K562 (cell line): Measurements from ENCODE around the gene TTC13. TPM values are rescaled to one million over a fixed set of nuclear protein-coding genes. Genes with fewer than 3 reads are reported as not detected.

Experiments used
- ATAC-seq: fragments of 200-7000 bp; cut with Tn5 transposase; 3 replicates; pipeline ENCODE4 v1.9.1; 2020; ENCODE audit warnings: moderate library complexity
- BruUV-seq: library from RNA; stranded (reverse); fragments of 400-500 nt; replicated peaks from 2 replicates; lab custom pipeline; 2021; lab: Mats Ljungman, UMichigan
- CTCF ChIA-PET: fragments of 300-600 bp; formaldehyde crosslinking; extraction: SDS; loops from one replicate; lab custom pipeline; 2021; ENCODE audit warnings: low intra/inter-chr PET ratio; lab: Yijun Ruan, JAX
- POLR2A ChIA-PET: fragments of 300-600, 350-650 bp; sonication (Branson Sonifier 250); formaldehyde crosslinking; extraction: SDS; loops from one replicate; lab custom pipeline; 2021; ENCODE audit warnings: antibody characterized with exemption, inconsistent platforms; lab: Yijun Ruan, JAX
- DNase-seq, 4 experiments: peaks; one replicate each; pipeline versions ENCODE4 v3.0.0 to v3.0.0-alpha.2; 2011 to 2018; ENCODE audit warnings: low spot score in 3 of 4, mixed read lengths in 3 of 4; ENCODE audit errors: extremely low read depth in 1 of 4
- FAIRE-seq: peaks from 2 replicates; lab custom pipeline; 2011; peaks lifted over from hg19 to GRCh38; lab: Jason Lieb, UNC
- H2AFZ ChIP-seq: 2 replicates; pipeline ENCODE4 v1.6.0; 2011; ENCODE audit warnings: low read depth, low read length, control low read depth, inconsistent platforms
- H3K27ac ChIP-seq: fragments of 200-600 bp; 3 replicates; pipeline ENCODE4 v1.8.0; 2011; ENCODE audit warnings: low read depth, mild to moderate bottlenecking, control low read depth, inconsistent platforms, low read length, moderate library complexity, mixed read lengths; ENCODE audit errors: extremely low read depth
- H3K27me3 ChIP-seq, 2 experiments: fragments of 300-600 bp in 1 of 2; 2 replicates in 1 of 2; 3 replicates in 1 of 2; pipeline versions ENCODE4 v1.6.0 to v1.8.0; 2011; ENCODE audit warnings: inconsistent platforms in 2 of 2, low read length in 2 of 2, mild to moderate bottlenecking in 1 of 2, mixed read lengths in 1 of 2, moderate library complexity in 1 of 2; ENCODE audit not compliant: control insufficient read depth in 2 of 2, insufficient read depth in 2 of 2
- H3K36me3 ChIP-seq: fragments of 300-600 bp; 3 replicates; pipeline ENCODE4 v1.8.0; 2011; ENCODE audit warnings: mild to moderate bottlenecking, low read length, inconsistent platforms; ENCODE audit not compliant: control insufficient read depth, insufficient read depth
- H3K4me1 ChIP-seq, 2 experiments: fragments of 200-600 bp in 1 of 2; replicated peaks in 1 of 2; 2 replicates in 1 of 2; 3 replicates in 1 of 2; pipeline versions ENCODE4 v1.5.1 to v1.8.0; 2011; ENCODE audit warnings: inconsistent platforms in 2 of 2, low read length in 2 of 2, mild to moderate bottlenecking in 1 of 2, mixed read lengths in 1 of 2, moderate library complexity in 1 of 2; ENCODE audit not compliant: control insufficient read depth in 2 of 2, insufficient read depth in 2 of 2
- H3K4me2 ChIP-seq: 2 replicates; pipeline ENCODE4 v1.6.1; 2011; ENCODE audit warnings: low read length, control low read depth, inconsistent platforms, mixed read lengths; ENCODE audit not compliant: insufficient read depth
- H3K4me3 ChIP-seq: fragments of 200-600 bp; sonication (generic), shearing (Covaris generic); 2 replicates; pipeline ENCODE4 v1.5.1; 2016; ENCODE audit warnings: control low read depth, inconsistent platforms
- H3K79me2 ChIP-seq: fragments of 200-600 bp; 3 replicates; pipeline ENCODE4 v1.8.0; 2011; ENCODE audit warnings: low read length, inconsistent platforms; ENCODE audit not compliant: control insufficient read depth, insufficient read depth
- H3K9ac ChIP-seq, 2 experiments: 2 replicates each; pipeline versions ENCODE4 v1.6.0 to v1.6.1; 2011; ENCODE audit warnings: low read depth in 2 of 2, low read length in 2 of 2, control low read depth in 1 of 2, inconsistent platforms in 1 of 2, mild to moderate bottlenecking in 1 of 2, mixed read lengths in 1 of 2; ENCODE audit not compliant: insufficient read depth in 1 of 2
- H3K9me1 ChIP-seq: one replicate; pipeline ENCODE4 v1.6.0; 2011; ENCODE audit warnings: inconsistent platforms, mild to moderate bottlenecking, low read length, moderate library complexity; ENCODE audit not compliant: control insufficient read depth, insufficient read depth
- H3K9me3 ChIP-seq: replicated peaks from 2 replicates; pipeline ENCODE4 v1.5.1; 2011; ENCODE audit warnings: low read depth, low read length, inconsistent platforms; ENCODE audit not compliant: control insufficient read depth, insufficient read depth
- H4K20me1 ChIP-seq: replicated peaks from 2 replicates; pipeline ENCODE4 v1.6.1; 2011; ENCODE audit warnings: low read length, inconsistent platforms, mixed read lengths; ENCODE audit not compliant: control insufficient read depth, insufficient read depth
- CREBBP ChIP-seq: IDR thresholded peaks from one replicate; pipeline ENCODE4 v1.6.1; 2012; ENCODE audit warnings: low read depth, mild to moderate bottlenecking, control low read depth, inconsistent platforms, low read length
- ELF4 ChIP-seq: fragments of 450-650 bp; formaldehyde crosslinking; IDR thresholded peaks from 2 replicates; pipeline ENCODE4 v1.4.0; 2022; ENCODE audit warnings: missing genetic modification characterization
- FOXM1 ChIP-seq, 2 experiments: fragments of 450-650 bp in 1 of 2; sonication (generic) in 1 of 2; formaldehyde crosslinking in 1 of 2; IDR thresholded peaks; 2 replicates each; pipeline versions ENCODE4 v1.6.1 to v1.9.0; 2017 to 2022; ENCODE audit warnings: low read depth in 2 of 2, mild to moderate bottlenecking in 2 of 2, missing genetic modification reagents in 1 of 2, moderate library complexity in 1 of 2
- HMG20B ChIP-seq: fragments of 250-450 bp; sonication (Bioruptor Pico); IDR thresholded peaks from 2 replicates; pipeline ENCODE4 v1.5.0; 2021; ENCODE audit warnings: mild to moderate bottlenecking
- NFRKB ChIP-seq: fragments of 450-650 bp; IDR thresholded peaks from 2 replicates; pipeline ENCODE4 v1.6.1; 2016; ENCODE audit warnings: low read depth
- NR1H2 ChIP-seq: sonication (generic); formaldehyde crosslinking; IDR thresholded peaks from 2 replicates; pipeline ENCODE4 v1.4.0; 2020; ENCODE audit warnings: mild to moderate bottlenecking, missing genetic modification reagents
- OTX1 ChIP-seq: fragments of 450-650 bp; formaldehyde crosslinking; IDR thresholded peaks from 2 replicates; pipeline ENCODE4 v1.4.0; 2022; ENCODE audit warnings: mild to moderate bottlenecking
- RBM17 ChIP-seq: fragments of 200-400 bp; formaldehyde crosslinking; IDR thresholded peaks from 2 replicates; pipeline ENCODE4 v1.6.1; 2017; ENCODE audit warnings: low read depth, mild to moderate bottlenecking, low read length, borderline replicate concordance
- ZNF431 ChIP-seq: sonication (generic); formaldehyde crosslinking; IDR thresholded peaks from 2 replicates; pipeline ENCODE4 v1.8.0; 2022; ENCODE audit warnings: mild to moderate bottlenecking, missing genetic modification reagents
- WGBS: fragments of 100-300 bp; shearing (Covaris generic); methylation state at CpG from one replicate; pipeline ENCODE4 v1.1.6; 2016; ENCODE audit warnings: low coverage, mixed read lengths; ENCODE audit not compliant: insufficient coverage; ENCODE audit errors: missing lambda C conversion rate; 5-methylcytosine and 5-hydroxymethylcytosine counted together
- in situ Hi-C: fragments of 300-500 bp; cut with MboI; formaldehyde crosslinking; loops from 4 replicates; pipeline ENCODE4 v1.15.0; 2018; ENCODE audit warnings: inconsistent platforms, mixed read lengths
- intact Hi-C: fragments of 100-400 bp; cut with micrococcal nuclease; formaldehyde crosslinking; loops from 2 replicates; pipeline ENCODE4 v1.14.2; 2022
- polyA plus RNA-seq, 8 experiments: library from polyadenylated mRNA; depleted of rRNA in 4 of 8; stranded (reverse) in 5 of 8; unstranded in 3 of 8; fragments of >200 nt; fragmentation: Nextera tagmentation in 2 of 8; fragmentation: Illumina TruSeq in 1 of 8; extraction: Ambion mirVana in 2 of 8; extraction: Trizol in 1 of 8; gene quantifications; 2 replicates each; pipeline versions ENCODE4 v1.2.1 to v1.2.3, GENCODE V29; 2011 to 2014; ENCODE audit warnings: inconsistent platforms in 1 of 8, missing spikeins in 1 of 8
- total RNA-seq, 7 experiments: library from RNA; depleted of rRNA in 6 of 7; stranded (reverse); fragments of >200 nt in 6 of 7; fragmentation: Illumina TruSeq in 2 of 7; extraction: Trizol in 2 of 7; gene quantifications; 2 replicates each; pipeline versions ENCODE4 v1.2.1 to v1.2.3, GENCODE V29; 2011 to 2021; ENCODE audit warnings: low replicate concordance in 1 of 7
- TF ChIP-seq, protein P1 (sequence below): fragments of 250-450 bp; sonication (Bioruptor Pico); IDR thresholded peaks from 2 replicates; pipeline ENCODE4 v1.5.0; 2020; ENCODE audit warnings: mild to moderate bottlenecking
- TF ChIP-seq, protein P2 (sequence below): sonication (generic); formaldehyde crosslinking; IDR thresholded peaks from 2 replicates; pipeline ENCODE4 v1.8.1; 2023; ENCODE audit warnings: missing genetic modification reagents, mild to moderate bottlenecking, borderline replicate concordance
- TF ChIP-seq, protein P3 (sequence below): fragments of 250-450 bp; sonication (Bioruptor Pico); IDR thresholded peaks from 2 replicates; pipeline ENCODE4 v1.4.0; 2020
- TF ChIP-seq, protein P4 (sequence below): fragments of 200-400 bp; formaldehyde crosslinking; IDR thresholded peaks from 2 replicates; pipeline ENCODE4 v1.6.1; 2017; ENCODE audit warnings: mild to moderate bottlenecking, low read depth, low read length, moderate library complexity

Gene TTC13
- total and polyA plus RNA-seq, 9 of the 15 experiments (the other 6 are each of a cell fraction or from before 2014, with no cell fraction given) = 1.7 to 13.8 (median 9.6) TPM

DNA sequence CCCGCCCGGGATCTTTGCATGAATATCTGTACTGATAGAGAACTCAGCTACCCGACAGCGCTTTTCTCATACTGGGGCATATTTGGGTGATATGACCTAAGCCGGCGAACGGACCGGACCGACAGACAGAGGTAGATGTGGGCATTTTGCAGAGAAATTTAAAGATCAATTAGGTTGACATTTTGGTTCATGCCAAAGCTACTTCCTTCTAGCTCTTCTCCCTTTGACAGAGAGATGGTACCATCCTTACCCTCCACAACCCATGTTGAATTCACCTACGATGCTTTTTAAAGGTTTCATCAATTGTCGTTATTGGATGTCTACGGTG, 692 bp upstream of the TTC13 start:
- no peaks in the 10 kb centered on the region for H4K20me1 ChIP-seq
- H3K79me2 ChIP-seq = peaks cover 70% of the 10 kb centered on the region
- peak overlapping the region; percentile 88 to 91 for H3K9ac ChIP-seq
- in situ Hi-C loops (no loop called here), intact Hi-C loops (loop anchor here (2.0 to 5.0 kb wide), 5 partner anchors 63 to 182 kb away; partner anchors contain the start of gene C1orf198)
- no peaks in the 10 kb centered on the region for H3K27me3 ChIP-seq
- peak overlapping the region; percentile 62 for H3K4me3 ChIP-seq
- no peaks in the 10 kb centered on the region for H3K9me3 ChIP-seq
- peaks cover 47% of the 10 kb centered on the region for H3K36me3 ChIP-seq
- ATAC-seq = no peak
- CTCF ChIA-PET = no interaction called here
- WGBS = 1% methylated on average over 12 of the region's 12 CpGs
- BruUV-seq = TSS peak; percentile 62
- no peak for DNase-seq
- H2AFZ ChIP-seq = peak overlapping the region; percentile 81
- peaks cover 27 to 46% of the 10 kb centered on the region in 2 experiments; a peak in 4 of 5 replicates for H3K4me1 ChIP-seq
- H3K27ac ChIP-seq = peak overlapping the region; percentile 75
- POLR2A ChIA-PET = interaction anchor here (0.6 to 1.2 kb wide), 3 partner anchors 14 to 109 kb away, joined by 3 read pairs; no protein-coding TSS in a partner anchor
- H3K9me1 ChIP-seq = no peaks in the 10 kb centered on the region
- H3K4me2 ChIP-seq = peak overlapping the region; percentile 92
- FAIRE-seq = no peak
- TF ChIP-seq FOXM1 (IDR thresholded peaks at IDR 0.05; ENCODE audit: low read depth) (no peak), FOXM1 (CRISPR knock-in tag; IDR thresholded peaks at IDR 0.05; ENCODE audit: low read depth) (no peak), ZNF431 (CRISPR knock-in tag) (peak; percentile 55; the same call in 1 of the 2 replicates), ELF4 (no peak), NFRKB (0 out of 2 replicates have a peak, but pooled peaks have one; percentile 8), NR1H2 (CRISPR knock-in tag) (0 out of 2 replicates have a peak, but pooled peaks have one; percentile 40), CREBBP (no peak), HMG20B (CRISPR knock-in tag) (no peak), RBM17 (no peak), OTX1 (CRISPR knock-in tag) (no peak)
- TF ChIP-seq, protein P1, sequence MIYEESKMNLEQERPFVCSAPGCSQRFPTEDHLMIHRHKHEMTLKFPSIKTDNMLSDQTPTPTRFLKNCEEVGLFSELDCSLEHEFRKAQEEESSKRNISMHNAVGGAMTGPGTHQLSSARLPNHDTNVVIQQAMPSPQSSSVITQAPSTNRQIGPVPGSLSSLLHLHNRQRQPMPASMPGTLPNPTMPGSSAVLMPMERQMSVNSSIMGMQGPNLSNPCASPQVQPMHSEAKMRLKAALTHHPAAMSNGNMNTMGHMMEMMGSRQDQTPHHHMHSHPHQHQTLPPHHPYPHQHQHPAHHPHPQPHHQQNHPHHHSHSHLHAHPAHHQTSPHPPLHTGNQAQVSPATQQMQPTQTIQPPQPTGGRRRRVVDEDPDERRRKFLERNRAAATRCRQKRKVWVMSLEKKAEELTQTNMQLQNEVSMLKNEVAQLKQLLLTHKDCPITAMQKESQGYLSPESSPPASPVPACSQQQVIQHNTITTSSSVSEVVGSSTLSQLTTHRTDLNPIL = 0 out of 2 replicates have a peak, but pooled peaks have one; percentile 37
- TF ChIP-seq, protein P2, sequence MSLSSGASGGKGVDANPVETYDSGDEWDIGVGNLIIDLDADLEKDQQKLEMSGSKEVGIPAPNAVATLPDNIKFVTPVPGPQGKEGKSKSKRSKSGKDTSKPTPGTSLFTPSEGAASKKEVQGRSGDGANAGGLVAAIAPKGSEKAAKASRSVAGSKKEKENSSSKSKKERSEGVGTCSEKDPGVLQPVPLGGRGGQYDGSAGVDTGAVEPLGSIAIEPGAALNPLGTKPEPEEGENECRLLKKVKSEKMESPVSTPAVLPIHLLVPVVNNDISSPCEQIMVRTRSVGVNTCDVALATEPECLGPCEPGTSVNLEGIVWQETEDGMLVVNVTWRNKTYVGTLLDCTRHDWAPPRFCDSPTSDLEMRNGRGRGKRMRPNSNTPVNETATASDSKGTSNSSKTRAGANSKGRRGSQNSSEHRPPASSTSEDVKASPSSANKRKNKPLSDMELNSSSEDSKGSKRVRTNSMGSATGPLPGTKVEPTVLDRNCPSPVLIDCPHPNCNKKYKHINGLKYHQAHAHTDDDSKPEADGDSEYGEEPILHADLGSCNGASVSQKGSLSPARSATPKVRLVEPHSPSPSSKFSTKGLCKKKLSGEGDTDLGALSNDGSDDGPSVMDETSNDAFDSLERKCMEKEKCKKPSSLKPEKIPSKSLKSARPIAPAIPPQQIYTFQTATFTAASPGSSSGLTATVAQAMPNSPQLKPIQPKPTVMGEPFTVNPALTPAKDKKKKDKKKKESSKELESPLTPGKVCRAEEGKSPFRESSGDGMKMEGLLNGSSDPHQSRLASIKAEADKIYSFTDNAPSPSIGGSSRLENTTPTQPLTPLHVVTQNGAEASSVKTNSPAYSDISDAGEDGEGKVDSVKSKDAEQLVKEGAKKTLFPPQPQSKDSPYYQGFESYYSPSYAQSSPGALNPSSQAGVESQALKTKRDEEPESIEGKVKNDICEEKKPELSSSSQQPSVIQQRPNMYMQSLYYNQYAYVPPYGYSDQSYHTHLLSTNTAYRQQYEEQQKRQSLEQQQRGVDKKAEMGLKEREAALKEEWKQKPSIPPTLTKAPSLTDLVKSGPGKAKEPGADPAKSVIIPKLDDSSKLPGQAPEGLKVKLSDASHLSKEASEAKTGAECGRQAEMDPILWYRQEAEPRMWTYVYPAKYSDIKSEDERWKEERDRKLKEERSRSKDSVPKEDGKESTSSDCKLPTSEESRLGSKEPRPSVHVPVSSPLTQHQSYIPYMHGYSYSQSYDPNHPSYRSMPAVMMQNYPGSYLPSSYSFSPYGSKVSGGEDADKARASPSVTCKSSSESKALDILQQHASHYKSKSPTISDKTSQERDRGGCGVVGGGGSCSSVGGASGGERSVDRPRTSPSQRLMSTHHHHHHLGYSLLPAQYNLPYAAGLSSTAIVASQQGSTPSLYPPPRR (CRISPR knock-in tag) = no peak
- TF ChIP-seq, protein P3, sequence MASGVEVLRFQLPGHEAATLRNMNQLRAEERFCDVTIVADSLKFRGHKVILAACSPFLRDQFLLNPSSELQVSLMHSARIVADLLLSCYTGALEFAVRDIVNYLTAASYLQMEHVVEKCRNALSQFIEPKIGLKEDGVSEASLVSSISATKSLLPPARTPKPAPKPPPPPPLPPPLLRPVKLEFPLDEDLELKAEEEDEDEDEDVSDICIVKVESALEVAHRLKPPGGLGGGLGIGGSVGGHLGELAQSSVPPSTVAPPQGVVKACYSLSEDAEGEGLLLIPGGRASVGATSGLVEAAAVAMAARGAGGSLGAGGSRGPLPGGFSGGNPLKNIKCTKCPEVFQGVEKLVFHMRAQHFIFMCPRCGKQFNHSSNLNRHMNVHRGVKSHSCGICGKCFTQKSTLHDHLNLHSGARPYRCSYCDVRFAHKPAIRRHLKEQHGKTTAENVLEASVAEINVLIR (CRISPR knock-in tag) = no peak
- TF ChIP-seq, protein P4, sequence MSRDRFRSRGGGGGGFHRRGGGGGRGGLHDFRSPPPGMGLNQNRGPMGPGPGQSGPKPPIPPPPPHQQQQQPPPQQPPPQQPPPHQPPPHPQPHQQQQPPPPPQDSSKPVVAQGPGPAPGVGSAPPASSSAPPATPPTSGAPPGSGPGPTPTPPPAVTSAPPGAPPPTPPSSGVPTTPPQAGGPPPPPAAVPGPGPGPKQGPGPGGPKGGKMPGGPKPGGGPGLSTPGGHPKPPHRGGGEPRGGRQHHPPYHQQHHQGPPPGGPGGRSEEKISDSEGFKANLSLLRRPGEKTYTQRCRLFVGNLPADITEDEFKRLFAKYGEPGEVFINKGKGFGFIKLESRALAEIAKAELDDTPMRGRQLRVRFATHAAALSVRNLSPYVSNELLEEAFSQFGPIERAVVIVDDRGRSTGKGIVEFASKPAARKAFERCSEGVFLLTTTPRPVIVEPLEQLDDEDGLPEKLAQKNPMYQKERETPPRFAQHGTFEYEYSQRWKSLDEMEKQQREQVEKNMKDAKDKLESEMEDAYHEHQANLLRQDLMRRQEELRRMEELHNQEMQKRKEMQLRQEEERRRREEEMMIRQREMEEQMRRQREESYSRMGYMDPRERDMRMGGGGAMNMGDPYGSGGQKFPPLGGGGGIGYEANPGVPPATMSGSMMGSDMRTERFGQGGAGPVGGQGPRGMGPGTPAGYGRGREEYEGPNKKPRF = no peak
